Measurements from ENCODE around the gene OLIG1.

DNA sequence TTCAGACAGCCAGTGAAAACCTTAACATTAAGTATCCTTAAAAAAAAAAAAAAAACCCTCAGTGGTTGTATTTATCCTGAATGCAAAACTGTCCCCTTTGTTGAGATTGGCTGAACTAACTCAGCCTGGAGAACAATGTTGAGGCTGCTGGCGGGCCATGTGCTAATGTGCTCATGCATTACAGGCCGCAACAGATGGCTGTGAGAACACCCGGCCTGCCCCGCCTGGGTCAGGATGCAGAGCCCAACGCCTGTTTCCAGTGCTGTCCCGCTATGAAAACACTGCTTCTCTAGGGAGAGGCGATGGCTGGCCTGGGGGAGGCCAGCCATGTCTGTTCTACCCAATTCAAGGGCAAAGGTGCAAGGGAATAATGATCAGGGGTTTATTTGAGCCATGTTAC, 30.4 kb upstream of the OLIG1 start:
- TF ChIP-seq POLR2A (IDR thresholded peaks at IDR 0.05; ENCODE audit: low read depth) (no peak), POLR2AphosphoS5 (IDR thresholded peaks at IDR 0.05) (no peak), EP300 (IDR thresholded peaks at IDR 0.05) (no peak)
